Natural killer cell treated with Interleukin-12 subunit alpha and Interleukin-12 subunit beta and Interleukin-15 and Interleukin-18, amount 100 ng/mL, for 72 hours (primary cell): ENCODE results near the gene SLC30A7. TPM values are rescaled to one million over a fixed set of nuclear protein-coding genes. Genes with fewer than 3 reads are reported as not detected.
"Not testable (repeated sequence)": the region's sequence is repeated elsewhere in the genome, so short reads cannot be mapped to it uniquely, and the experiment has no call there.

Source experiments
- ATAC-seq, 2 donors: fragments of 150-1000 bp; cut with Tn5 transposase in 1 of 2; sonication (Bioruptor Pico), chemical (Tn5 transposase) in 1 of 2; 2 replicates each; pipeline ENCODE4 v1.10.0; 2021
- DNase-seq: peaks from one replicate; pipeline ENCODE4 v3.0.0; 2022; ENCODE audit warnings: low spot score
- H3K27ac Mint-ChIP-seq, 2 donors: 1 replicate in 1 of 2; 2 replicates in 1 of 2; pipeline ENCODE4 v1.8.0; 2022; ENCODE audit warnings: mixed read lengths in 2 of 2, mild to moderate bottlenecking in 1 of 2, moderate library complexity in 1 of 2
- H3K27me3 Mint-ChIP-seq, 2 donors: 1 replicate in 1 of 2; 2 replicates in 1 of 2; pipeline ENCODE4 v1.8.0; 2022; ENCODE audit warnings: mixed read lengths in 2 of 2
- H3K36me3 Mint-ChIP-seq: one replicate; pipeline ENCODE4 v1.8.0; 2022; ENCODE audit warnings: mixed read lengths
- H3K4me1 Mint-ChIP-seq, 2 donors: 1 replicate in 1 of 2; 2 replicates in 1 of 2; pipeline ENCODE4 v1.8.0; 2022; ENCODE audit warnings: low read depth in 2 of 2, mixed read lengths in 2 of 2, mild to moderate bottlenecking in 1 of 2
- H3K4me3 Mint-ChIP-seq: one replicate; pipeline ENCODE4 v1.8.0; 2022; ENCODE audit warnings: mixed read lengths
- H3K9me3 Mint-ChIP-seq: 2 replicates; pipeline ENCODE4 v1.8.0; 2022; ENCODE audit warnings: mixed read lengths
- total RNA-seq, 2 donors: library from RNA; stranded (reverse); gene quantifications; one replicate each; pipeline ENCODE4 v1.2.3, GENCODE V29; 2022

The SLC30A7 gene
- 10 to 100 TPM; 54.6 to 66.2 TPM for total RNA-seq

GRCh38 chr1:100895540-100896480, at the start of gene SLC30A7:
Gene SLC30A7, plus strand, starts transcription at chr1:100896090. Its CDS starts 173 bp downstream, at chr1:100896263.
- Mint-ChIP-seq H3K4me3 (peak within 1 kb of the TSS; percentile 98), H3K27ac (peak within 1 kb of the TSS; percentile 99 to 100), H3K4me1 (peaks cover 48 to 63% of the 10 kb centered on the region in 2 donors), H3K27me3 (no peaks in the 10 kb centered on the region), H3K9me3 (no peaks in the 10 kb centered on the region), H3K36me3 (peaks cover 19% of the 10 kb centered on the region)
- peak; percentile 95 to 96 for ATAC-seq
- peak; percentile 96 for DNase-seq

DNA sequence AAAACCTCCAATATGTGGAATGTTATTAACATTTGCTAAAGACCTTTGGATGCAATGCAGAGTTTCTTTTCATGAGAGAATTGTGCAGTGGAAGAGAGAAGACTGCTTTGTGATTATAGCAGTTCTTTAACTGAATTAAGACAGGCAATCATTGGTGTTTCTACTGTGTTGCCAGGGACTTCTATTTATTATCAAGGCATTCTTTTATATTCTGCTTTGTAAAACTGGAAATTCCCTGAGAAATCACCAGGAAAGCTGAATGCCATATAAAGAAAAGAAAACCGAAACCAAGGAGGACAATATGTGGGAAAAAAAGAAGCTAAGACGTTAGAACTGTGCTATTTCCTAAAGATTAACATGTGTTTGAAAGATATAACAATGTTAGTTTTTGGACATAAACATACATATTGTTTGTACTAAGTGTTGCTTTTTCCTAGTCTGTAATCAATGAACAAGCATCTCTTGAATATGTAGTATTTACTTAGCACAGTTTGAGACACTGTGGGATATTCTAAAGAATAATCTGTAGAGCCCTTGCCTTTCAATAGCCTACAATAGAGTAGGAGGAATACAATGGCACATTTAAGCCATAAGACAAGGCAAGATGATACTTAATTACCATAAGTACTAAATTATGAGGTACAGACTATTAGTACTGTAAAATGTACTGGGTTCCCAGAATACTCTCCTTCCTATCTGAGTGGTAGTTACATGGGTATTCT, 48.4 kb upstream of the SLC30A7 start:
- Mint-ChIP-seq H3K27me3 (peaks cover 18 to 28% of the 10 kb centered on the region in 2 donors), H3K4me3 (no peak overlapping the region), H3K4me1 (peaks cover 10 to 12% of the 10 kb centered on the region in 2 donors), H3K27ac (peak overlapping the region in 1 of 2 donors; percentile 64), H3K36me3 (peaks cover 10% of the 10 kb centered on the region), H3K9me3 (peaks cover 4% of the 10 kb centered on the region)
- no peak for DNase-seq
- ATAC-seq, result peak in 1 of 2 donors; percentile 60

- Mint-ChIP-seq H3K4me3 (no peak overlapping the region), H3K4me1 (peaks cover 10 to 12% of the 10 kb centered on the region in 2 donors), H3K9me3 (no peaks in the 10 kb centered on the region), H3K27ac (no peak overlapping the region), H3K27me3 (peaks cover 7 to 22% of the 10 kb centered on the region in 2 donors), H3K36me3 (no peaks in the 10 kb centered on the region)
- DNase-seq, result no peak
- no peak for ATAC-seq
Observed at GRCh38 chr1:100851726-100852125, 44.2 kb upstream of the SLC30A7 start.

GRCh38 chr1:100852976-100853375, 42.9 kb upstream of the SLC30A7 start:
- no peak for DNase-seq
- H3K4me3 Mint-ChIP-seq, result no peak overlapping the region

GRCh38 chr1:100855116-100855515, 40.8 kb upstream of the SLC30A7 start:
- not testable (repeated sequence) for H3K36me3 Mint-ChIP-seq, H3K4me3 Mint-ChIP-seq, H3K9me3 Mint-ChIP-seq, H3K27ac Mint-ChIP-seq, DNase-seq, ATAC-seq, H3K4me1 Mint-ChIP-seq
- H3K27me3 Mint-ChIP-seq, result peaks cover 0 to 14% of the 10 kb centered on the region in 2 donors

More at GRCh38 chr1:100852976-100853375, 42.9 kb upstream of the SLC30A7 start:
- ATAC-seq, result no peak
- H3K4me1 Mint-ChIP-seq, result peaks cover 5% of the 10 kb centered on the region in 2 donors
- H3K36me3 Mint-ChIP-seq, result no peaks in the 10 kb centered on the region
- peaks cover 4 to 21% of the 10 kb centered on the region in 2 donors for H3K27me3 Mint-ChIP-seq
- H3K9me3 Mint-ChIP-seq, result no peaks in the 10 kb centered on the region
- no peak overlapping the region for H3K27ac Mint-ChIP-seq

DNA sequence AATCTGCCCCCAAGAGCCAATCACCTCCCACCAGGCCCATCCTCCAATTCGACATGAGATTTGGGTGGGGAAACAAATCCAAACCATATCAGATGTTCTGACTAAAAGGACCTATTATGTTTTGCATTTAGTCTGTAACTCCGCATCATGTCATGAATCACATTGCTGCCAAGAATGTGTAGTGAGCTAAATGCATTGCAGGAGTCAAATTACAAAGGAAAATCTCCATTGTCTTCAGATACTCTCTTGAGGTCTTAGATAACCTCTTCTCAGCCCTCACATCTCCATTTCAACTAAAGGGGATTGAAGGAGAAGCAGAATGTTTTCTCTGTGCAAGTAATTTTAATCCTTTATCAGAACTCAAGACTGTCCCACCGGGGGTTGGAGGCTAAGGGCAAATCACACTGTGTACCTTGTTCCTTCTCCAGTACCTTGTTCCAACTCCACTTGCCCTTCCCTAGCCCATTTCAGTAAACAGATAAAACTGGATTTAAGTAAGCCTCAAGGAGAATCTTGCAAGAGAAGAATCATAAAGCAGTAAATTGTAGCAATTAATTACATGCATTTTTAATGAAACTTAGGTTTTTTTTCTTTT, 35.4 kb upstream of the SLC30A7 start:
- ATAC-seq, result no peak

DNA sequence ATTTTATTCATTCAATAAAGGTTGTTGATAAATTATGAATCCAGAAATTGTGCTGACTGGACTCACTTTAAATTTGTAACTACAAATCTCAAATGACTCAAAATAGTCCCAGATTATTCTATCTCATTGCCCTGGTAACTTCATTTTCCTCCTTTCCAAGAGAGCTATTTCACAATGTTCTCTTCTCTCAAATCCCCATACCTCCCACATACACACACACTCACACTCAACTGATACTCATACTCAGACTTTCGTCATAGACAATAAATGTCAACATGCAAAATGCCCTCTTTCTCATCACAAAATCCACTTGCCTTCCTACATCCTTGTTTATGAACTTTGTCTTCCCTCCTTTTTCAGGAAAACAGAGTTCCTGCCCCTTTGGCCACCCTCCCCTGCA, 34.5 kb upstream of the SLC30A7 start:
- H3K27ac Mint-ChIP-seq, result no peak overlapping the region
- H3K36me3 Mint-ChIP-seq, result no peaks in the 10 kb centered on the region
- no peak overlapping the region for H3K4me3 Mint-ChIP-seq
- H3K9me3 Mint-ChIP-seq, result no peaks in the 10 kb centered on the region
- DNase-seq (no peak), ATAC-seq (no peak)
- H3K4me1 Mint-ChIP-seq, result no peaks in the 10 kb centered on the region
- peaks cover 0 to under 1% of the 10 kb centered on the region in 2 donors for H3K27me3 Mint-ChIP-seq

More for the DNA sequence above, 35.4 kb upstream of the SLC30A7 start:
- Mint-ChIP-seq H3K27me3 (peaks cover 0 to 4% of the 10 kb centered on the region in 2 donors), H3K9me3 (no peaks in the 10 kb centered on the region), H3K4me3 (no peak overlapping the region), H3K4me1 (no peaks in the 10 kb centered on the region), H3K36me3 (no peaks in the 10 kb centered on the region), H3K27ac (no peak overlapping the region)
- DNase-seq, result no peak

DNA sequence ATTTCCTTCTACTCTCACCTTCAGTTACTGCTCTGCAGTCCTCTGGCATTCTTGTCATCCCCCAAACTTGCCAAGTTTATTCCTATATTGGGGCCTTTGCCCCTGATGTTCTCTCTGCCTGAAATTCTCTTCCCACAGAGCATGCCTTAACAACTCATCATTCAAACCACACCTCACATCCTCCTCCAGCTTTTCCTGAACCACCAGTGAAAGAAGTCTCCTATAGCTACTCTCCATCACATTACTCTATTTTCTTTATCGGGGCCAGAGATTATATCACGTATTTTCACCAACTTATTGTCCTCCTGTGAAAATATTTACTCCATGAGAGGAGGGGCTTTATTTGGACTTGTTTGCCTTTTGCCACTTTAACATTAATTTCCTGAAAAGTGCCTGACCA, 33.3 kb upstream of the SLC30A7 start:
- Mint-ChIP-seq H3K4me3 (no peak overlapping the region), H3K27me3 (no peaks in the 10 kb centered on the region), H3K9me3 (no peaks in the 10 kb centered on the region), H3K27ac (no peak overlapping the region), H3K4me1 (no peaks in the 10 kb centered on the region), H3K36me3 (no peaks in the 10 kb centered on the region)
- ATAC-seq (no peak), DNase-seq (no peak)

GRCh38 chr1:100866041-100866900, 29.6 kb upstream of the SLC30A7 start:
- no peak overlapping the region for H3K4me3 Mint-ChIP-seq
- no peaks in the 10 kb centered on the region for H3K4me1 Mint-ChIP-seq
- DNase-seq (no peak), ATAC-seq (no peak)
- H3K27ac Mint-ChIP-seq, result no peak overlapping the region
- H3K9me3 Mint-ChIP-seq, result no peaks in the 10 kb centered on the region
- H3K27me3 Mint-ChIP-seq, result no peaks in the 10 kb centered on the region
- no peaks in the 10 kb centered on the region for H3K36me3 Mint-ChIP-seq

DNA sequence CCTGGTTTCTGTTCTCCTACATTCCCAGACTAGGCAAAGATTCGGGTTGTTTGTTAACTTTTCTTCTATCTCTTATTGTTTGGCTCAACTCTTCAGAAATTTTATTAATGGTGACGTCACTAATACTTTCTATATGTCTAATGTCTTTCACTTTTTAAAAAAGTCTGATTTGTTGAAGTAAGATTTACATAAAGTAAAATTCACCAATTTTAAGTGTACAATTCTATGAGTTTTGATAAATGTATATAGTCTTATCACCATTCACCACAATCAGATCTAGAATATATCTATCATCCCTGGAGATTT, 29.0 kb upstream of the SLC30A7 start:
- ATAC-seq, result no peak

GRCh38 chr1:100868364-100868995, 27.4 kb upstream of the SLC30A7 start:
- H3K4me3 Mint-ChIP-seq, result no peak overlapping the region
- no peak for ATAC-seq
- H3K9me3 Mint-ChIP-seq, result no peaks in the 10 kb centered on the region

More for the DNA sequence above, 29.0 kb upstream of the SLC30A7 start:
- no peak overlapping the region for H3K4me3 Mint-ChIP-seq
- no peaks in the 10 kb centered on the region for H3K36me3 Mint-ChIP-seq
- no peak for DNase-seq
- no peaks in the 10 kb centered on the region for H3K27me3 Mint-ChIP-seq
- no peaks in the 10 kb centered on the region for H3K9me3 Mint-ChIP-seq
- no peak overlapping the region for H3K27ac Mint-ChIP-seq
- H3K4me1 Mint-ChIP-seq, result no peaks in the 10 kb centered on the region

GRCh38 chr1:100869996-100870395, 25.9 kb upstream of the SLC30A7 start:
- H3K27ac Mint-ChIP-seq, result no peak overlapping the region
- H3K4me1 Mint-ChIP-seq, result no peaks in the 10 kb centered on the region
- H3K36me3 Mint-ChIP-seq, result no peaks in the 10 kb centered on the region
- no peaks in the 10 kb centered on the region for H3K9me3 Mint-ChIP-seq
- DNase-seq (no peak), ATAC-seq (no peak)
- H3K4me3 Mint-ChIP-seq, result no peak overlapping the region
- H3K27me3 Mint-ChIP-seq, result no peaks in the 10 kb centered on the region

More at GRCh38 chr1:100868364-100868995, 27.4 kb upstream of the SLC30A7 start:
- no peaks in the 10 kb centered on the region for H3K4me1 Mint-ChIP-seq
- H3K36me3 Mint-ChIP-seq, result no peaks in the 10 kb centered on the region
- H3K27me3 Mint-ChIP-seq, result no peaks in the 10 kb centered on the region
- DNase-seq, result no peak
- H3K27ac Mint-ChIP-seq, result no peak overlapping the region

GRCh38 chr1:100874433-100874832, 21.5 kb upstream of the SLC30A7 start:
- Mint-ChIP-seq H3K4me1 (peaks cover 0 to under 1% of the 10 kb centered on the region in 2 donors), H3K4me3 (no peak overlapping the region), H3K36me3 (no peaks in the 10 kb centered on the region), H3K27ac (no peak overlapping the region), H3K27me3 (no peaks in the 10 kb centered on the region), H3K9me3 (no peaks in the 10 kb centered on the region)
- no peak for DNase-seq
- no peak for ATAC-seq
